ENCODE data around the gene CCL17. TPM values are rescaled to one million over a fixed set of nuclear protein-coding genes. Genes with fewer than 3 reads are reported as not detected.
"Not testable (repeated sequence)": the region's sequence is repeated elsewhere in the genome, so short reads cannot be mapped to it uniquely, and the experiment has no call there.

Gene CCL17
- polyA plus RNA-seq, 1 donor: 0.30 TPM

DNA sequence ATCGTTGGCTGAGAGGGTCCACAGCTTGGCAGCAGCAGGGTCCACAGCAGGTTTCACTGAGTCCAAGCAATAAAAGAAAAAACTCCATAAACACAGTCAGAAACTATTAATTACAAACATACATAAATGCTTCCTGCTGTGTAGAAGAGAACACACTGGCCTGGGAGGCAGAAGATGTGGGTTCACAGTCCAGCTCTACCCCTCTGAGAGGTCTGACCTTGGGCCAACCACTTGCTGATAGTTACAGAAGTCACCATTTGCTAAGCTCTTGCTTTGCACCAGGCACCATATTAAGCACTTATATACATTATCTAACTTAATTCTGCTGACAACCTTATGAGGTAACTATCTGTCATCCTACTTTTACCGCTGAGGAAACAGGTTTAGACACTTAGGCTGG, 27.9 kb downstream of the CCL17 start:
- peak in 1 of 2 donors; percentile 78 for DNase-seq
- 75% methylated on average over 1 of the region's 2 CpGs for WGBS (ENCODE audit: insufficient coverage, low lambda C conversion rate)
- H3K27ac ChIP-seq (ENCODE audit: low read length): peak overlapping the region; percentile 65

DNA sequence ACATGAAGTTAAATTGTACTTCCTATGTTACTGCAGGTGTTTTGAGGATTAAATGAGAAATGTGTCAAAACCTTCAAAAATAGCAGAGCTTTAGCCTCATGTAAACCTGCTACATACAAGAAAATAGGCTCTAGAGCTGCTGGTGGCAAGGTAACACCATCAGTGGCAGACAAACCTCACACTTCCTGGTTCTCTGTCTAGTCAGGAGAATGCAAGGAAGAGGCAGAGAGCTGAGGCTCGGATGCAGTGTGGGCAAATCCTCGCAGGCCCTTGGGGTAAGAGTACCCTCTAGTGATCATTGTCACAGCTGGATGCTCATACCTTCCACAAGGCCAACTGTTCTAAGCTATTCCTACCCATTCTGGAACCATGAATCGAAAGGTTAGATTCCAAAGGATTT, 28.4 kb downstream of the CCL17 start:
- DNase-seq: no peak
- no CpG with 5 or more reads among the region's 3 CpGs for WGBS (ENCODE audit: insufficient coverage, low lambda C conversion rate)
- Histone ChIP-seq H3K9me3 (ENCODE audit: control insufficient read depth, low read depth, low read length) (no peaks in the 10 kb centered on the region), H3K36me3 (ENCODE audit: control insufficient read depth, insufficient read depth, low read length) (peaks cover 78% of the 10 kb centered on the region), H3K4me3 (ENCODE audit: low read length) (no peak overlapping the region), H3K4me1 (ENCODE audit: control insufficient read depth, insufficient read depth, low read length) (peaks cover 11% of the 10 kb centered on the region), H3K27ac (ENCODE audit: low read length) (peak overlapping the region; percentile 64), H3K27me3 (ENCODE audit: control insufficient read depth, insufficient read depth, low read length) (no peaks in the 10 kb centered on the region)

More for the DNA sequence above, 27.9 kb downstream of the CCL17 start:
- Histone ChIP-seq H3K9me3 (ENCODE audit: control insufficient read depth, low read depth, low read length) (no peaks in the 10 kb centered on the region), H3K36me3 (ENCODE audit: control insufficient read depth, insufficient read depth, low read length) (peaks cover 83% of the 10 kb centered on the region), H3K27me3 (ENCODE audit: control insufficient read depth, insufficient read depth, low read length) (no peaks in the 10 kb centered on the region), H3K4me3 (ENCODE audit: low read length) (no peak overlapping the region), H3K4me1 (ENCODE audit: control insufficient read depth, insufficient read depth, low read length) (peaks cover 11% of the 10 kb centered on the region)

DNA sequence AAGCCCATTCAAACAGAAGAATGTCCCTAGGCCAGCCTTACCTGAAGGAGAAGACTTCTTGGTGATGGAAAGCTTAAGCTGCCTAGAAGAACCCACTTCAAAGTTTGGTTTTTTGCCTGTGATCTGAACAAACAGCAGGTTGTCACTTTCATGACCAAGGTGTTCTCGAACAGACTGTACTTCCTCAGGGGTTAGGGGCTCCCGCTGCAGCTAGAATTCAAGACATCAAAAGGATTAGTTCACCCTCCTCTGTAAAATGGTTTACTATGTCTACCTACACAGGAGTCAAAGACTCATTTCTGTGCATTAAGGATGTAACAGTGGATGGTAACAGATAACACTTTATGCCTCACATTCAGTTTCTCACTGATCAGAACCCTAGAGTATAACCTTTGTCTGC, 29.4 kb downstream of the CCL17 start:
- no CpG with 5 or more reads among the region's 2 CpGs for WGBS (ENCODE audit: insufficient coverage, low lambda C conversion rate)
- H3K36me3 ChIP-seq (ENCODE audit: control insufficient read depth, insufficient read depth, low read length): peaks cover 74% of the 10 kb centered on the region

DNA sequence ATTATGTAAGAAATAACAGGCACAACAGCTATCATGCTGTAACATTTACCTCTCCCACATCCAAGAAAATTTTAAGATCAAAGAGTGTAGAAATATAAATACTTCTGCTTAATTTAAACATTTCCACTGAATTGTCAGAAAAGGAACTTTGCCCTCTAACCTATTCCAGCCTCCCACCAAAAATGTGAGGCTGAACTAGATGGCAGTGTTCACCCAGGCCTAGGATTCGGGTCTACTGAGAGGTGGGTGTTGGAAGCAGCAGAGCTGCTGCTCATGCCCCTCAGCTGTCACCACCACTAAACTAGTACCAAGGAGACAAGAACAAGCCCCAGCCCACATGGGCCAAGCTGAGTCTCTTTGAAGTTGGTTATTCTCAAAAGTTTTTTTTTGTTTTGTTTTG, 31.3 kb downstream of the CCL17 start:
- H3K4me1 ChIP-seq (ENCODE audit: control insufficient read depth, insufficient read depth, low read length): peaks cover 11% of the 10 kb centered on the region
- no peak overlapping the region for H3K27ac ChIP-seq (ENCODE audit: low read length)
- DNase-seq: no peak
- H3K36me3 ChIP-seq (ENCODE audit: control insufficient read depth, insufficient read depth, low read length): peaks cover 71% of the 10 kb centered on the region
- no CpG with 5 or more reads among the region's 1 CpG for WGBS (ENCODE audit: insufficient coverage, low lambda C conversion rate)
- no peak overlapping the region for H3K4me3 ChIP-seq (ENCODE audit: low read length)
- H3K9me3 ChIP-seq (ENCODE audit: control insufficient read depth, low read depth, low read length): no peaks in the 10 kb centered on the region
- H3K27me3 ChIP-seq (ENCODE audit: control insufficient read depth, insufficient read depth, low read length): no peaks in the 10 kb centered on the region

More for the DNA sequence above, 29.4 kb downstream of the CCL17 start:
- peaks cover 11% of the 10 kb centered on the region for H3K4me1 ChIP-seq (ENCODE audit: control insufficient read depth, insufficient read depth, low read length)
- H3K27me3 ChIP-seq (ENCODE audit: control insufficient read depth, insufficient read depth, low read length): no peaks in the 10 kb centered on the region
- H3K27ac ChIP-seq (ENCODE audit: low read length): no peak overlapping the region
- DNase-seq: no peak
- H3K9me3 ChIP-seq (ENCODE audit: control insufficient read depth, low read depth, low read length): no peaks in the 10 kb centered on the region
- H3K4me3 ChIP-seq (ENCODE audit: low read length): no peak overlapping the region

DNA sequence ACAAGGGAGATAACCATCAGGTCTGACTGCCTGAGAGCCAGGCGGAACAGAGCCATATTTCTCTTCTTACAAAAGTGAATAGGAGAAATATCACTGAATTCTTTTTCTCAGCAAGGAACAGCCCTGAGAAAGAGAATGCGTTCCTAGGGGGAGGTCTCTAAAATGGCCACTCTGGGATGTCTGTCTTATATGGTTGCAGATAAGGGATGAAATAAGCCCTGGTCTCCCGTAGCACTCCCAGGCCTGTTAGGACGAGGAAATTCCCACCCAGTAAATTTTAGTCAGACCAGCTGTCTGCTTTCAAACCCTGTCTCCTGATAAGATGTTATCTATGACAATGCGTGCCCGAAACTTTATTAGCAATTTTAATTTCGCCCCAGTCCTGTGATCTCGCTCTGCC, 35.4 kb downstream of the CCL17 start:
- peaks cover 37% of the 10 kb centered on the region for H3K36me3 ChIP-seq (ENCODE audit: control insufficient read depth, insufficient read depth, low read length)

DNA sequence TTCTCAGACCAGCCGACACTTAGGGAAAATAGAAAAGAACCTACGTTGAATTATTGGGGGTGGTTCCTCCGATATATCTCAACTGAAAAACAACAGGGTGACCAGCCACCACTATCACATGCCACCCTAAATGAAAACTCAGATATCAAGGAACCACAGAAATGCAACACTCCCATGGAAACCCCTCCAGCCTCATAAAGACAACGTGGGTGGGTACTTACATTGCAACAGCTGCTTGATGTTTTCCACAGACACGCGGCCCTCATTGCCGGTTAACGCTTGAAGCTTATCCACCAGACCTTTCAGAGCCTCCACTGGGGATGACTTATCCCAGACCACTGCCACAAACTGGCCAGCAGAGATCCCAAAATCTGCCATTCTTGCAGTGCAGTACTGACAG, 36.0 kb downstream of the CCL17 start:
- not testable (repeated sequence) for DNase-seq; H3K27me3 ChIP-seq (ENCODE audit: control insufficient read depth, insufficient read depth, low read length); H3K27ac ChIP-seq (ENCODE audit: low read length); H3K4me1 ChIP-seq (ENCODE audit: control insufficient read depth, insufficient read depth, low read length); H3K9me3 ChIP-seq (ENCODE audit: control insufficient read depth, low read depth, low read length); H3K4me3 ChIP-seq (ENCODE audit: low read length)
- WGBS (ENCODE audit: insufficient coverage, low lambda C conversion rate): no CpG with 5 or more reads among the region's 8 CpGs
- H3K36me3 ChIP-seq (ENCODE audit: control insufficient read depth, insufficient read depth, low read length): peaks cover 32% of the 10 kb centered on the region

More for the DNA sequence above, 35.4 kb downstream of the CCL17 start:
- WGBS (ENCODE audit: insufficient coverage, low lambda C conversion rate): no CpG with 5 or more reads among the region's 8 CpGs
- not testable (repeated sequence) for H3K27ac ChIP-seq (ENCODE audit: low read length); H3K27me3 ChIP-seq (ENCODE audit: control insufficient read depth, insufficient read depth, low read length); DNase-seq; H3K9me3 ChIP-seq (ENCODE audit: control insufficient read depth, low read depth, low read length); H3K4me3 ChIP-seq (ENCODE audit: low read length); H3K4me1 ChIP-seq (ENCODE audit: control insufficient read depth, insufficient read depth, low read length)

DNA sequence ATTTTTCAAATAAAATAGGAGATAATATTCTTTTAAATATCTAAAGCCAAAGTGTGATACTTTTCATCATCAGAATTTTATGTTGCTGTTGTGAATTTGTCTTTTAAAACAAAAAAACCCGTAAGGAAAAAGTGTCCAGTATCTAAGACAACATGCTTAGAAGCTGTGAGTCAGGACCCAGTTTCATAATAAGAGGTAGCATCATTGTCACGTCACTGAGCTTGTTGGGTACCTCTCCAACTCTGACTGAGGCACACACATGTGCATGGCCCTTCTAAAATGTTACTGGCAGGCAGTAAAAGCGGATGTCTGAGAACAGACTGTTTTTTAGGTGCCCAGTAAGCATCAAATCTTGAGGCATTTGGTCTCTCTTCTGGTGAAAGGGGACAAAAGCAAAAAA, 40.1 kb downstream of the CCL17 start:
- H3K27ac ChIP-seq (ENCODE audit: low read length): no peak overlapping the region
- WGBS (ENCODE audit: insufficient coverage, low lambda C conversion rate): no CpG with 5 or more reads among the region's 3 CpGs
- no peak for DNase-seq
- H3K4me3 ChIP-seq (ENCODE audit: low read length): no peak overlapping the region
- no peaks in the 10 kb centered on the region for H3K27me3 ChIP-seq (ENCODE audit: control insufficient read depth, insufficient read depth, low read length)
- H3K4me1 ChIP-seq (ENCODE audit: control insufficient read depth, insufficient read depth, low read length): peaks cover 13% of the 10 kb centered on the region
- no peaks in the 10 kb centered on the region for H3K9me3 ChIP-seq (ENCODE audit: control insufficient read depth, low read depth, low read length)
- peaks cover 9% of the 10 kb centered on the region for H3K36me3 ChIP-seq (ENCODE audit: control insufficient read depth, insufficient read depth, low read length)

DNA sequence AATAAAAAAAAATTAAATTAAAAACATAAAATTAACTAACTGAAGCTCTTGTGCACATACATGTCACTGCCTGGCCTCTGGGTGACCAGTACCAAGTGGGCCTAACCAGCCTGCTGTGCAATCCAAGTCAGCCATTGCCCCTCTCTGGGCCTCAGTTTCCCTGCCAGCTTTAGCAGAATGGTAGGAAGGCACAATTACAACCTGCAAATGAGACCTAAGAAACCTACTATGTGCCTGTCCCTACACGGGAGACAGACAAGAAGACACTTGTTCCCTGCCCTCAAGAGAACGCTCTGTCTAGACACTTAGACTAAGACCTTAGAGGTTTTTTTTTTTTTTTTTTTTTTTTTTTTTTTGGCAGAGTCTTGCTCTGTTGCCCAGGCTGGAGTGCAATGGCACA, 40.9 kb downstream of the CCL17 start:
- WGBS (ENCODE audit: insufficient coverage, low lambda C conversion rate): no CpG with 5 or more reads among the region's 2 CpGs
- Histone ChIP-seq H3K36me3 (ENCODE audit: control insufficient read depth, insufficient read depth, low read length) (peaks cover 4% of the 10 kb centered on the region), H3K27ac (ENCODE audit: low read length) (no peak overlapping the region)

DNA sequence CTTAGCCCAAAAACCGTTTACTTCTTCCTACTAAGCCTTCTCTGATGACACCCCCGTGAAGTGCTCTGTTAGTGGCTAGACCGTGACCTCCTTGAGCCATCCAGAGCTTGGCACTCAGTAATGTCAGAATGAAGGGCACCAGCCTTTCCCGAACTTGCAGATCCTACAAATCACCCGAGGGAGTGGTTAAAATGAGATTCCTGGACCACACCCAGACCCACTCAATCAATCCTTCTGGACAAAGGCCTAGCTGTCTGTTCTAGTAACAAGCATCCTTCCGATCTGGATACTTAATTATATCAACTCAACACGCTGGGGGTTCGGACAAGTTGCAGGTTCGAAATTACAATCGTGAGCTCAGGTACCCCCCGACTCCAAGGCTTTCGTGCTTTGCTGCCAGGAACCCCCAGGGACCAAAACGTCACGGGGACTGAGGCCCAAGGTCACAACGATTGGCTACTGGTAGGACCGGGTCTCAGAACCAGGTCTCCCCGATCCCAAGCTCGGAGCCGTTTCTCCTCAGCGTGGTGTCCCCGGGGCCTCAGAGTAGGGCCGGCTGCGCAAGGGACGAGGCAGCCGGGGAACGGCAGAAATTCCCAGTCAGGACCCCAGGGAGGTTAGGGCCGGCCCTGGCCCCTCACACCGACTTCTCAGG, 42.1 kb downstream of the CCL17 start:
- no CpG with 5 or more reads among the region's 28 CpGs for WGBS (ENCODE audit: insufficient coverage, low lambda C conversion rate)
- H3K4me3 ChIP-seq (ENCODE audit: low read length): peak overlapping the region; percentile 91
- DNase-seq: peak in 1 of 2 donors; percentile 60
- H3K27me3 ChIP-seq (ENCODE audit: control insufficient read depth, insufficient read depth, low read length): no peaks in the 10 kb centered on the region
- peak overlapping the region; percentile 57 for H3K27ac ChIP-seq (ENCODE audit: low read length)
- no peaks in the 10 kb centered on the region for H3K9me3 ChIP-seq (ENCODE audit: control insufficient read depth, low read depth, low read length)
- H3K36me3 ChIP-seq (ENCODE audit: control insufficient read depth, insufficient read depth, low read length): peaks cover 6% of the 10 kb centered on the region
- peaks cover 13% of the 10 kb centered on the region for H3K4me1 ChIP-seq (ENCODE audit: control insufficient read depth, insufficient read depth, low read length)

More for the DNA sequence above, 40.9 kb downstream of the CCL17 start:
- no peaks in the 10 kb centered on the region for H3K9me3 ChIP-seq (ENCODE audit: control insufficient read depth, low read depth, low read length)
- no peak overlapping the region for H3K4me3 ChIP-seq (ENCODE audit: low read length)
- no peak for DNase-seq
- H3K4me1 ChIP-seq (ENCODE audit: control insufficient read depth, insufficient read depth, low read length): peaks cover 13% of the 10 kb centered on the region
- no peaks in the 10 kb centered on the region for H3K27me3 ChIP-seq (ENCODE audit: control insufficient read depth, insufficient read depth, low read length)

DNA sequence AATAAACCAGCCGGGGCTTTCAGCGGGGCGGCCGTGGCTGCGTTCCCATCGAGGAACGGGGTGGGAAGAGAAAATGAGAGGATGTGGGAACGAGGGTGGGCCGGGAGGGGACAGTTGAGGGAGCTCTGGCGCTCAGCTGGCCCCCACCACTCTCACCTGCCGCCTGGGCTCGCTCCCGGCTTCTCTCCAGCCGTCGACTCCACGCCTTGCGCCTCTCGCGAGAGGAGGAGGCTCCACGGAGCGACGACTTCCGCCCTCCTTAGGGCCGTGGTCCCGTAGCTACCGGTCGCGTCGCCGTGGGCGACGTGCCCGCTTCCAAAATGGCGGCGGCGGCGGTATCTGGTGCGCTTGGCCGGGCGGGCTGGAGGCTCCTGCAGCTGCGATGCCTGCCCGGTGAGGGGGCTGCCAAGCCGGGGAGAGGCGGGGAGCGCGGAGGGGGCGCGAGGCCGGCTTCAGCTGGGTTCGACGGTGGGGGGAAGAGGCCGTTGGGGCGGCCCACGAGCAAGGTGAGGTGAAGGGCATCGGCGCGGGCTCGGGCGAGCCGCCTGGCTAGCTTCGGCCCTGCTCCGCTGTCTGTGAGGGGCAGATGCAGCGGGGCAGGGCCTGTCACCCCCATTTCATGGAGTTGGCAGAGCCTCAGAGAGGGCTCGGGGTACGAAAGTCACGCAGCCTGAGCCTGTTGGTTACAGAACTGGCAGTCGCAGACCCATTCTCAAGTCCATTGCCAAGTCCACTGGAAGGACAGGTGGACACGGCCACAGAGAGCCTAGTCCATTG, 42.8 kb downstream of the CCL17 start, which contains the start of the genes CIAPIN1 and COQ9:
Gene CIAPIN1, minus strand, starts transcription at position 200 of the 777 bp plus-strand sequence. CDS start 6,457 bp downstream, outside the sequence.
Gene COQ9, plus strand, starts transcription at position 294 of the 777 bp plus-strand sequence. Its CDS starts 27 bp downstream, at position 321.
- Histone ChIP-seq H3K4me1 (ENCODE audit: control insufficient read depth, insufficient read depth, low read length) (peaks cover 13% of the 10 kb centered on the region), H3K27me3 (ENCODE audit: control insufficient read depth, insufficient read depth, low read length) (no peaks in the 10 kb centered on the region), H3K4me3 (ENCODE audit: low read length) (peak within 1 kb of the TSS; percentile 91), H3K36me3 (ENCODE audit: control insufficient read depth, insufficient read depth, low read length) (peaks cover 13% of the 10 kb centered on the region), H3K9me3 (ENCODE audit: control insufficient read depth, low read depth, low read length) (no peaks in the 10 kb centered on the region), H3K27ac (ENCODE audit: low read length) (peak within 1 kb of the TSS; percentile 57)
- peak; percentile 96 for DNase-seq
- no CpG with 5 or more reads among the region's 68 CpGs for WGBS (ENCODE audit: insufficient coverage, low lambda C conversion rate)
